GM13976 (cell line): ENCODE results near the gene PRKCA.

Experiments
- DNase-seq: peaks from one replicate; pipeline ENCODE4 v3.0.0; 2012; ENCODE audit warnings: low spot score
- CTCF ChIP-seq: IDR thresholded peaks from 2 replicates; pipeline ENCODE4 v1.5.1; 2012; ENCODE audit warnings: borderline replicate concordance, mild to moderate bottlenecking; ENCODE audit not compliant: insufficient read depth; ENCODE audit errors: extremely low read depth, missing control alignments, control extremely low read depth
- in situ Hi-C: fragments of 300-500 bp; cut with MboI; formaldehyde crosslinking; loops from one replicate; pipeline ENCODE4 v1.12.0; 2022; ENCODE audit warnings: low sequenced_read_pairs, mixed read lengths, inconsistent platforms; ENCODE audit not compliant: unreplicated experiment

PRKCA gene

GRCh38 chr17:66262767-66263166 is 39.6 kb upstream of the PRKCA start:
- no peak for TF ChIP-seq CTCF
- in situ Hi-C loops = no loop called here
- DNase-seq = no peak

GRCh38 chr17:66264696-66265095 is 37.7 kb upstream of the PRKCA start:
- no peak for TF ChIP-seq CTCF
- no peak for DNase-seq
- in situ Hi-C loops = no loop called here

- in situ Hi-C loops = no loop called here
- no peak for TF ChIP-seq CTCF
- no peak for DNase-seq
Measured at GRCh38 chr17:66268247-66268927, 34.0 kb upstream of the PRKCA start.

- in situ Hi-C loops = no loop called here
- no peak for TF ChIP-seq CTCF
- no peak for DNase-seq
Measured at GRCh38 chr17:66270106-66270505, 32.3 kb upstream of the PRKCA start.

GRCh38 chr17:66271512-66271911 is 30.9 kb upstream of the PRKCA start:
- in situ Hi-C loops = no loop called here
- no peak for DNase-seq
- TF ChIP-seq CTCF = no peak

- no peak for DNase-seq
- in situ Hi-C loops = no loop called here
- no peak for TF ChIP-seq CTCF
Measured at GRCh38 chr17:66272811-66273585, 29.4 kb upstream of the PRKCA start.
